SIG-M5 treated with dmso at 0.1 percent for 504 hours (cell line): Measurements from ENCODE around the gene PNLIPRP3.
"Not testable (repeated sequence)": the region's sequence is repeated elsewhere in the genome, so short reads cannot be mapped to it uniquely, and the experiment has no call there.

Experiments
- DNase-seq: peaks from one replicate; lab custom pipeline; 2025; ENCODE audit not compliant: unreplicated experiment; lab: John Stamatoyannopoulos, UW

The PNLIPRP3 gene

DNA sequence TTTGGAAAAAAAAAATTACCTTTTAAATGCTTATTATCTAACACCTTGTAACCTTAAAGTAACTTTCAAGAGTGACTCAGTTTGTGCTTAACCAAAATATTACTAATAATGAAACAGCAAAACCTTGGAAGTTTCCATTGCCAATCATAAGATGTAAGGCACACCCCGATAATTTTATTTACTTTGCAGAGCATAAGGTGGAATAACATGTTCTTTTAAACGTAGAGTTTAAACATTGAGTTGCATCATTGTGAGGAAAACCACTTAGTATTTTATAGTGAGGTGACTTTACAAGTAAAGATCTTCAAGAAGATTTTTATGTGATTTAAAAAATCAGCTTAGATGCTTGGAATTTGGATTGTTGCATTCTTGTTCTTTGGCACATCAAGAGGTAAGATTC is at the start of gene PNLIPRP3:
Gene PNLIPRP3, plus strand, starts transcription at position 177 of the 400 bp plus-strand sequence. Its CDS starts 166 bp downstream, at position 343.
- DNase-seq = no peak

- no peak for DNase-seq
Measured at GRCh38 chr10:116382290-116382689, 45.4 kb upstream of the PNLIPRP3 start.

DNA sequence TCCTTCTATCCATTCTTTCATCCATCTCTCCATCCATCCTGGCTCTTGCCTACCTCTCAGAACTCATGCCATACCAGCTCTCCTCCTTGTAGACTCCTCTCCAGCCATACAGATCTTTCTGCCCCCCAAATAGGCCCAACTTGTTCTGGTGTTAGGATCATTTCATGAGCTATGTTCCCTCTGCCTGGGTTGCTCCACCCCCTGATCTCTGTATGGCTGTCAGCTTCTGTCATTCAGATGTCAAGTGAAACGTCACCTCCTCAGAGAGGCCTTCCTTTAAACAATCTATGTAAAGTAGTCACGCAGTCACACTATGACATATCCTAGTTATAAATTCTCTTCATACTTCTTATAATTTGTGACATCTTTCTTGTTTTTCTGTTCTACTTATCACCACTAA is 42.3 kb upstream of the PNLIPRP3 start:
- DNase-seq = no peak

- no peak for DNase-seq
Measured at GRCh38 chr10:116385994-116386809, 41.4 kb upstream of the PNLIPRP3 start.

GRCh38 chr10:116393246-116393831 is 34.3 kb upstream of the PNLIPRP3 start:
- DNase-seq = not testable (repeated sequence)

GRCh38 chr10:116395223-116395985 is 32.2 kb upstream of the PNLIPRP3 start:
- DNase-seq = no peak

DNA sequence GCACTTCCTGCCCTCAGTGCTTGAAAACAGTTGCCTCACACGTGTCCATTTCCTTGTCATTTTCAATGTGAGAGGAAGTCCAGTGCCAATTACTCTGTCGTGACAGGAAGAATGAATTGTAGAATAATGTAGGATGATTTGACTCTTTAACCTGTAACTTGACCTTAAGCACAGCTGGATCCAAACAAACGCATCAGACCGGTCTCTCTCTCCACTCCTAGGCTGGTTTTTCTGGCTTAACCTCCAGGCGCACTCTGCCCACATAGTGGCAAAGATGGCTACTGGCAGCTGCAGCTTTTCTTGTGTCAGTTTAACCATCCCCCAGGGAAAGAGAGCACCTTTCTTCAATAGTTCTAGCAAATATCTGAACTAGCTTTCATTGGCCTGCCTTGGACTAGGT is 29.4 kb upstream of the PNLIPRP3 start:
- no peak for DNase-seq

DNA sequence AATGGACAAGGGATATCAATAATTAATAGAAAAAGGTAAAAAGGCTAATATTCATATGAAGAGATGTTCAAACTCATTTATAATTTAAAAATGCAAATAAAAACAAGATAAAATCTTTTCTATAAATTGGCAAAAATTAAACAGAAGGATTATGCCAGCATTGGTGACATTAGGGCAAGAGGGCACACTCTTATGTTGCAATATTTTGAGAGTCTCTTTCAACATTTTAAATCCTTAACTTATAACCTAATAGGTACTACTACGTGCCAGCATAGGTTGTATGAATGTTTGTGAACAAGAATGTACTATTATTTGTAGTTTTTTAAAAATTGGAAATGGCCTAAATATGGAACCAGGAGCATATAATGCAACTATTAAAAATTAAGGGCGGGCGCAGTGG is 24.8 kb upstream of the PNLIPRP3 start:
- DNase-seq = no peak

- no peak for DNase-seq
Measured at GRCh38 chr10:116403740-116404250, 23.9 kb upstream of the PNLIPRP3 start.

DNA sequence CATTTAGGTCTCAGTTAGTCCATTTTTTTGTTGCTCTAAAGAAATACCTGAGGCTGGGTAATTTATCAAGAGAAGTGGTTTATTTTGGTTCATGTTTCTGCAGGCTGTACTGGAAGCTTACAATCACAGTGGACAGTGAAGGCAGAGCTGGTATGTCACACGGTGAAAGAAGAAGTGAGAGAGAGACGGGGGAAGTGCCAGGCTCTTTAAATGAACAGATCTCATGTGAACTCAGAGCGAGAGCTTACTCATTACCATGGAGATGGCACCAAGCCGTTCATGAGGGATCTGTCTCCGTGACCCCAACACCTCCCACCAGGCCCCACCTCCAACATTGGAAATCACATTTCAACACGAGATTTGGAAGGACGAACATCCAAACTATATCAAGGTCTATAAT is 18.9 kb upstream of the PNLIPRP3 start:
- DNase-seq = no peak

- no peak for DNase-seq
Measured at GRCh38 chr10:116410351-116410750, 17.3 kb upstream of the PNLIPRP3 start.

- DNase-seq = no peak
Measured at GRCh38 chr10:116417821-116418220, 9.8 kb upstream of the PNLIPRP3 start.

GRCh38 chr10:116418389-116418788 is 9.3 kb upstream of the PNLIPRP3 start:
- DNase-seq = no peak

GRCh38 chr10:116421815-116422214 is 5.8 kb upstream of the PNLIPRP3 start:
- no peak for DNase-seq

DNA sequence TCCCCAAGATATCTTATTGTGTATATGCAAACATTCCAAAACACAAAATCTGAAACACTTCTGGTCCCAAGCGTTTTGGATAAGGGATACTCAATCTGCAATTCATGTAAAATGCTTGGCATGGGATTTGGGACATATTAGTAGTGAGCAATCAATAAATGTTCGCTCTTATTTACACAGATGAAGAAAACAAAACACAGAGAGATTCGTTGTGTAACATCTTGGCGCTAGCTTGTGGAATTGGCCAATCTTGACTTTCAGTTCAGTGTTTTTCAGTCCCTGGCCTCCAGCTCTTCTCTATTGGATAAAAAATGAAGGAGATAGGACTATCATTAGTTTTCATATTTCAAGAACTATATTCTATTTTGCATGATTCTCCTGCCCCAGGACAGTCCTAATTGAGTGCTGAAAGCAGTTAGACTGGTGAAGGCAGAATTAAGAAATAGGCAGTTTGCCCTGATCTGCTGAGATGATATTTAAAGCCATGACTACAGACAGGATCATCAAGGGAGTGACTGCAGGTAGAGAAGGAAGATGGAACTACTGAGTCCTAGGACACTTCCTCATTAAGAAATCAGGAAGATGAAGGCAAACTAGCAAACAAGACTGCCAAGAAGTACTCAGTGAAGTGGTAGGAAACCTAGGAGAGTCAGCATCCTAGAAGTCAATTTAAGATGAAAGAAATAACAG is 1.8 kb downstream of the PNLIPRP3 start:
- DNase-seq = no peak

DNA sequence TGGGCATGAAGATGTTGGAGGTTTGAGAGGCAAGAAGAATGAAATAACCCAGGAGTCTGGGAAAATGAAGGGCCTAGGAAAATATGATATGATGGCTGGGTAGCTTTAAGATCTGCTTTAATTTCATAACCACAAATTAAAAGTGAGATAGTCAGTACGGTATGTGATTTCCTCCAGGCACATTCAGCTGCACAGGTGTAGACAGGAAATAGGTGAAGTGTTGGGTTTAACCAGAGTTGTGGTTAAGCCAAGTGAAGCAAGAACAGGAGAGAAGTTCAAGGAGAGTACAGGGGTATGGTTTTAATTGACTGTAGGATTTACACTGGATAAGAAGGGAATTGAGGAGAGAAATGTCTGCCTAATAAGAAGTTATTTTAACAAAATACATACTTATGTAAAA is 2.6 kb downstream of the PNLIPRP3 start:
- DNase-seq = no peak

DNA sequence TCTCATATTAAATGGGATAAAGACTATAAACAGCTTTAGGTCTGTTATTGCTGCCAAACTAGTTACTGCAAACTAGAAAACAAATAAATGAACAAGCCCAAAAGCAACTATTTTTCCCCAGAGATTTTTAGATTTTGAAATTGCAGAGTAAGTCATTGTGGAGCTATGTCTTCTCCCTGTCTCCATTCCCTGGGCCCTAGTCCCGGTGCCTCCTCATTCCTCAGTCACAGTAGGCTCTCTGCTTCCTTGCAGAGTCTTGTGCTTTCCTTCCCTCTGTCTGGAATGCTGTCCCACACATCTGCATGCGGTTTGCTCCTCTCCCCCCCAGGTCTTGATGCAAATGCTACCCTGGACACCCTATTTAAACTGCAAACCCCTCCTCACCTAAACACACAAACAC is 4.0 kb downstream of the PNLIPRP3 start:
- DNase-seq = no peak

- no peak for DNase-seq
Measured at GRCh38 chr10:116437076-116437692, 9.5 kb downstream of the PNLIPRP3 start.

- DNase-seq = no peak
Measured at GRCh38 chr10:116440330-116441030, 12.8 kb downstream of the PNLIPRP3 start.

DNA sequence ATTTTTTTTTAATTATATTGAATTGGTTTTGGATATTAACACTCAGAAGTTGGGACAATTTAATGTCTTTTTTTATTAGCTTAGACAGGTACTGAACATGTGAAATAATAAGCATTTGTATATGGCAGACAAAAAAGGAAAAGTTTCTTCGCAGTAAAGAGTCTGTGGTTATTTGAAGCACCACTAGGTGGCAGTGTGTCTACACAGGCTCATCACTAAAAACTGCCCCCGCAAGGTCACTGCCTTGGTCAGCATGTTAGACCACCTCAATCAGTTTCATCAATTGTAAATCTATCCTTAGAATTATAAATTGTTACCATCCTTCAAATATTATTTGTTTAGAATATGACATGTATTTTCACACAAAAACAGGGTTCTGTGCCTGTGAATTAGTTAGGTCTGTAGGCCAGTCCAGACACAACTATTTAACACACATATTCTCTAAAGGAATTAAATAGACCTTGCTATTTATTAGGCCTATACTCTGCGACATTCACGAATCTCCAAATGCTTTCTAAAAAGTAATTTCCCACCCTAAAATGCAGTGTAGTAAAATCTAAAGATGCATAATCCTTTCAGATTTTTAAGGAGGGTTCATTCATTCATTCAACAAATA is 17.0 kb downstream of the PNLIPRP3 start:
- peak; percentile 19 for DNase-seq
